MCF 10A (cell line): ENCODE measurements around the gene SALL3. TPM values are rescaled to one million over a fixed set of nuclear protein-coding genes. Genes with fewer than 3 reads are reported as not detected.

Experiments
- BruUV-seq: library from RNA; stranded (reverse); fragments of 400-500 nt; replicated peaks from 2 replicates; lab custom pipeline; 2021; lab: Mats Ljungman, UMichigan
- CTCF ChIA-PET: fragments of 300-600 bp; sonication (Branson Sonifier 250); formaldehyde crosslinking; extraction: SDS; loops from one replicate; lab custom pipeline; 2021; ENCODE audit warnings: antibody characterized with exemption, inconsistent platforms; lab: Yijun Ruan, JAX
- POLR2A ChIA-PET: fragments of 300-600, 350-650 bp; sonication (Branson Sonifier 250); formaldehyde crosslinking; extraction: SDS; loops from one replicate; lab custom pipeline; 2020; ENCODE audit warnings: antibody characterized with exemption, inconsistent platforms; lab: Yijun Ruan, JAX
- DNase-seq: peaks from one replicate; pipeline ENCODE4 v3.0.0-alpha.2; 2018; ENCODE audit not compliant: unreplicated experiment
- H3K27ac Mint-ChIP-seq: one replicate; pipeline ENCODE4 v1.8.0; 2022; ENCODE audit warnings: mild to moderate bottlenecking, low read depth, mixed read lengths; ENCODE audit not compliant: unreplicated experiment
- H3K27me3 Mint-ChIP-seq: one replicate; pipeline ENCODE4 v1.8.0; 2022; ENCODE audit warnings: mixed read lengths; ENCODE audit not compliant: insufficient read depth, unreplicated experiment
- H3K36me3 Mint-ChIP-seq: one replicate; pipeline ENCODE4 v1.8.0; 2022; ENCODE audit warnings: mild to moderate bottlenecking, moderate library complexity, mixed read lengths; ENCODE audit not compliant: insufficient read depth, unreplicated experiment
- H3K4me1 Mint-ChIP-seq: one replicate; pipeline ENCODE4 v1.8.0; 2022; ENCODE audit warnings: mixed read lengths; ENCODE audit not compliant: insufficient read depth, unreplicated experiment
- H3K4me3 Mint-ChIP-seq: one replicate; pipeline ENCODE4 v1.8.0; 2022; ENCODE audit warnings: mild to moderate bottlenecking, moderate library complexity, mixed read lengths; ENCODE audit not compliant: unreplicated experiment
- H3K9me3 Mint-ChIP-seq: one replicate; pipeline ENCODE4 v1.8.0; 2022; ENCODE audit warnings: mixed read lengths; ENCODE audit not compliant: unreplicated experiment
- CTCF ChIP-seq: fragments of 200-600 bp; IDR thresholded peaks from one replicate; pipeline ENCODE4 v1.8.0; 2022; ENCODE audit warnings: antibody characterized with exemption, mild to moderate bottlenecking; ENCODE audit not compliant: unreplicated experiment
- intact Hi-C: fragments of 100-400 bp; cut with micrococcal nuclease; formaldehyde crosslinking; loops from 2 replicates; pipeline ENCODE4 v1.14.1; 2022
- total RNA-seq: library from RNA; stranded (reverse); gene quantifications from 2 replicates; pipeline ENCODE4 v1.2.3, GENCODE V29; 2022

Gene SALL3
- total RNA-seq, 1 experiment from 2014 or later: not detected

DNA sequence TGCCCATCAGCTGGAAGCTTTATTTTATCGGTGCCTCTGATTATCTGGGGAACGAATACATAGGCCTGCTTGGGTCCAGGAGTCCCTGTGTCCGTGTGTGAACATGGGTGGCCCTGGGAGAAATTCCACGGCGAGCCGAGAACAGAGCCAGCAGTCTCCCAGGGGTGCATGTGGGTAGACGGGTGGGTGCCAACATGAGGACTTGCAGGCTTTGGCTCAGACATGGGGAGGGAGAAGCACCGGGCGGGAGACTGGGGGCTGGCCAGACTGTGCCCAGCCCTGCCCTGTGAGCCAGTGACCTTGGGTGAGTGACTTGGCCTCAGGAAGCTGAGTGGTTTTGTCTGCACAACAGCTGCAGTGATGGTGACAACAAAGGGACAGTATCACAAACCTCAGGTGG, 44.2 kb upstream of the SALL3 start:
- ChIA-PET POLR2A (no interaction called here), CTCF (interaction anchor here (0.5 to 1.0 kb wide), 2 partner anchors 23 to 60 kb away, joined by 3 read pairs; no protein-coding TSS in a partner anchor)
- BruUV-seq: no TSS peak
- Mint-ChIP-seq H3K4me1 (no peaks in the 10 kb centered on the region), H3K4me3 (no peak overlapping the region), H3K9me3 (peaks cover 26% of the 10 kb centered on the region), H3K36me3 (no peaks in the 10 kb centered on the region), H3K27ac (no peak overlapping the region), H3K27me3 (no peaks in the 10 kb centered on the region)
- DNase-seq: no peak
- TF ChIP-seq CTCF: no peak
- intact Hi-C loops: no loop called here

- ChIA-PET POLR2A (no interaction called here), CTCF (no interaction called here)
- intact Hi-C loops: no loop called here
- Mint-ChIP-seq H3K9me3 (peaks cover 24% of the 10 kb centered on the region), H3K4me1 (no peaks in the 10 kb centered on the region), H3K36me3 (no peaks in the 10 kb centered on the region), H3K4me3 (no peak overlapping the region), H3K27me3 (no peaks in the 10 kb centered on the region), H3K27ac (no peak overlapping the region)
- no TSS peak for BruUV-seq
- DNase-seq: no peak
- no peak for TF ChIP-seq CTCF
Observed at GRCh38 chr18:78936251-78937005, 43.2 kb upstream of the SALL3 start.

- Mint-ChIP-seq H3K27me3 (no peaks in the 10 kb centered on the region), H3K4me1 (no peaks in the 10 kb centered on the region), H3K9me3 (peaks cover 24% of the 10 kb centered on the region), H3K4me3 (no peak overlapping the region), H3K27ac (no peak overlapping the region), H3K36me3 (no peaks in the 10 kb centered on the region)
- ChIA-PET CTCF (no interaction called here), POLR2A (no interaction called here)
- no TSS peak for BruUV-seq
- no peak for DNase-seq
- TF ChIP-seq CTCF: no peak
- intact Hi-C loops: no loop called here
Observed at GRCh38 chr18:78937166-78937565, 42.5 kb upstream of the SALL3 start.

GRCh38 chr18:78939105-78939504, 40.5 kb upstream of the SALL3 start:
- intact Hi-C loops: no loop called here
- H3K4me3 Mint-ChIP-seq: no peak overlapping the region
- H3K36me3 Mint-ChIP-seq: peaks cover 6% of the 10 kb centered on the region
- ChIA-PET CTCF (no interaction called here), POLR2A (no interaction called here)
- no peak overlapping the region for H3K27ac Mint-ChIP-seq
- no peak for TF ChIP-seq CTCF
- H3K4me1 Mint-ChIP-seq: no peaks in the 10 kb centered on the region
- H3K27me3 Mint-ChIP-seq: no peaks in the 10 kb centered on the region
- BruUV-seq: no TSS peak
- DNase-seq: no peak
- H3K9me3 Mint-ChIP-seq: peaks cover 34% of the 10 kb centered on the region
